Natural killer cell (primary cell): ENCODE results near the gene UTRN. TPM values are rescaled to one million over a fixed set of nuclear protein-coding genes. Genes with fewer than 3 reads are reported as not detected.

Experiments
- ATAC-seq, 3 donors: fragments of 150-1000 bp in 2 of 3; fragments of 200-7000 bp in 1 of 3; cut with Tn5 transposase; 1 replicate in 1 of 3; 2 replicates in 2 of 3; pipeline ENCODE4 v1.10.0; 2021; ENCODE audit warnings: mild to moderate bottlenecking in 2 of 3, moderate library complexity in 2 of 3
- DNase-seq, 2 donors: peaks; one replicate each; pipeline versions ENCODE4 v3.0.0 to v3.0.0-alpha.2; 2013 to 2021; ENCODE audit warnings: mixed read lengths in 1 of 2
- H3K27ac ChIP-seq: one replicate; pipeline ENCODE4 v1.5.1; 2013; ENCODE audit warnings: mild to moderate bottlenecking, low read length
- H3K27me3 ChIP-seq: one replicate; pipeline ENCODE4 v1.6.1; 2013; ENCODE audit warnings: low read length; ENCODE audit not compliant: control insufficient read depth, insufficient read depth
- H3K36me3 ChIP-seq: one replicate; pipeline ENCODE4 v1.6.1; 2013; ENCODE audit warnings: low read length; ENCODE audit not compliant: control insufficient read depth, insufficient read depth
- H3K4me1 ChIP-seq: one replicate; pipeline ENCODE4 v1.6.1; 2013; ENCODE audit warnings: low read length; ENCODE audit not compliant: control insufficient read depth, insufficient read depth
- H3K4me3 ChIP-seq: one replicate; pipeline ENCODE4 v1.5.1; 2013; ENCODE audit warnings: low read length
- H3K9me3 ChIP-seq: one replicate; pipeline ENCODE4 v1.6.1; 2013; ENCODE audit warnings: low read length; ENCODE audit not compliant: control insufficient read depth, insufficient read depth
- H3K27ac Mint-ChIP-seq, 2 donors: one replicate each; pipeline ENCODE4 v1.8.0; 2022; ENCODE audit warnings: mild to moderate bottlenecking in 2 of 2, mixed read lengths in 2 of 2, moderate library complexity in 1 of 2
- H3K27me3 Mint-ChIP-seq, 2 donors: one replicate each; pipeline ENCODE4 v1.8.0; 2022; ENCODE audit warnings: low read depth in 2 of 2, mixed read lengths in 2 of 2
- H3K36me3 Mint-ChIP-seq: one replicate; pipeline ENCODE4 v1.8.0; 2022; ENCODE audit warnings: mixed read lengths
- H3K4me1 Mint-ChIP-seq, 2 donors: one replicate each; pipeline ENCODE4 v1.8.0; 2022; ENCODE audit warnings: mixed read lengths in 2 of 2
- H3K4me3 Mint-ChIP-seq: one replicate; pipeline ENCODE4 v1.8.0; 2022; ENCODE audit warnings: mild to moderate bottlenecking, moderate library complexity, mixed read lengths
- H3K9me3 Mint-ChIP-seq, 2 donors: one replicate each; pipeline ENCODE4 v1.8.0; 2022; ENCODE audit warnings: mixed read lengths in 2 of 2
- WGBS: methylation state at CpG from one replicate; pipeline ENCODE4 v1.1.7; 2013; ENCODE audit warnings: missing lambda C conversion rate; ENCODE audit not compliant: insufficient coverage; 5-methylcytosine and 5-hydroxymethylcytosine counted together
- intact Hi-C: fragments of 100-400 bp; cut with micrococcal nuclease; formaldehyde crosslinking; loops from one replicate; pipeline ENCODE4 v1.14.2; 2022
- total RNA-seq, 4 donors: library from RNA; stranded (reverse); fragments of 120-200 nt in 1 of 4; gene quantifications; one replicate each; pipeline versions ENCODE4 v1.2.3 to v1.2.4, GENCODE V29; 2013 to 2022
- TF ChIP-seq, protein P1 (sequence below): fragments of 200-600 bp; IDR thresholded peaks from one replicate; pipeline ENCODE4 v1.8.0; 2022; ENCODE audit warnings: antibody characterized with exemption

The UTRN gene
- total RNA-seq, 3 donors from 2014 or later (not counting 1 experiment from before 2014, with no cell fraction given) = 584 to 715 (median 591) TPM

DNA sequence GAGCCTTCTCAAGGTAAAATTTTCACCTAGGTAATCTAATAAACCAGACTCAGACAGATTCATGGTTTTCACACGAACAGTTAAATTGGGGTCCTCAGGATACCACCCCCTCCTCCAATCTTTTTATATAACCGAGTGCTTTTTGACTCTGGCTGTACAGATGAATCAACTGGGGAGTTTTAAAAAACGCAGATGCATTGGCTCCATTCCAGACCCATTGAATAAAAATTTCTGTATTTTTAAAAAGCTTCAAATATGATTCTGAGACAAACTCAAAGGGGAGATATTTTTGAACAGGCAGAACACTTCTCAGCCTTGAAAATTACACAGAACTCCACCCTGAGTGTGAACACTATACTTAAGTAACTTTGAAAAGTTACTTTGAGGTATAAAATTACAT is 7.2 kb downstream of the UTRN start:
- peaks cover 27% of the 10 kb centered on the region for H3K36me3 ChIP-seq
- no peaks in the 10 kb centered on the region for H3K27me3 ChIP-seq
- no peak overlapping the region for H3K4me3 ChIP-seq
- H3K4me1 ChIP-seq = peaks cover 9% of the 10 kb centered on the region
- H3K9me3 ChIP-seq = no peaks in the 10 kb centered on the region
- Mint-ChIP-seq H3K27me3 (no peaks in the 10 kb centered on the region), H3K4me1 (peaks cover 40 to 51% of the 10 kb centered on the region in 2 donors), H3K9me3 (no peaks in the 10 kb centered on the region), H3K36me3 (peaks cover 2% of the 10 kb centered on the region), H3K27ac (no peak overlapping the region), H3K4me3 (no peak overlapping the region)
- intact Hi-C loops = no loop called here
- DNase-seq (no peak), ATAC-seq (no peak)
- WGBS = 97% methylated on average over 3 of the region's 3 CpGs
- TF ChIP-seq, protein P1, sequence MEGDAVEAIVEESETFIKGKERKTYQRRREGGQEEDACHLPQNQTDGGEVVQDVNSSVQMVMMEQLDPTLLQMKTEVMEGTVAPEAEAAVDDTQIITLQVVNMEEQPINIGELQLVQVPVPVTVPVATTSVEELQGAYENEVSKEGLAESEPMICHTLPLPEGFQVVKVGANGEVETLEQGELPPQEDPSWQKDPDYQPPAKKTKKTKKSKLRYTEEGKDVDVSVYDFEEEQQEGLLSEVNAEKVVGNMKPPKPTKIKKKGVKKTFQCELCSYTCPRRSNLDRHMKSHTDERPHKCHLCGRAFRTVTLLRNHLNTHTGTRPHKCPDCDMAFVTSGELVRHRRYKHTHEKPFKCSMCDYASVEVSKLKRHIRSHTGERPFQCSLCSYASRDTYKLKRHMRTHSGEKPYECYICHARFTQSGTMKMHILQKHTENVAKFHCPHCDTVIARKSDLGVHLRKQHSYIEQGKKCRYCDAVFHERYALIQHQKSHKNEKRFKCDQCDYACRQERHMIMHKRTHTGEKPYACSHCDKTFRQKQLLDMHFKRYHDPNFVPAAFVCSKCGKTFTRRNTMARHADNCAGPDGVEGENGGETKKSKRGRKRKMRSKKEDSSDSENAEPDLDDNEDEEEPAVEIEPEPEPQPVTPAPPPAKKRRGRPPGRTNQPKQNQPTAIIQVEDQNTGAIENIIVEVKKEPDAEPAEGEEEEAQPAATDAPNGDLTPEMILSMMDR = no peak
- no peak overlapping the region for H3K27ac ChIP-seq

DNA sequence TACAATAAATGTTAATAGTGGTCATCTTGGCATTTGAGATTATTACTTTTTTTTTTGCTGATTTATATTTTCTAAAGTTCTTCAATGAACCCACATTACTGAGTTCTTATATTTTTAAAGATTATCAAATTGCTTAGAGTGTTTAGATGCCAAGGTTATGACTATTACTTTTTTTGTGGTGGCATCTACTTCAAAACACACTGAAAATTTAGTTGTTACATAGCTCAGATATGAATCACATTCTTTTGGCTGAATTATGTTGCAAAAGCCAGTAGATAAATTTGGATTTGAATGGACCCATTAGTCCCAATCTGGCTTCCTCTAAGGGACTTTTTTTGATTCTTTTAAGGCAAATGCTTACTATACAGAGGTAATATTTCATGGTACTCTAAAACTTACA is 8.9 kb downstream of the UTRN start:
- DNase-seq (no peak), ATAC-seq (no peak)
- H3K9me3 Mint-ChIP-seq = no peaks in the 10 kb centered on the region
- H3K4me3 ChIP-seq = no peak overlapping the region
- H3K27ac ChIP-seq = no peak overlapping the region
- H3K9me3 ChIP-seq = no peaks in the 10 kb centered on the region
- H3K4me1 Mint-ChIP-seq = peaks cover 41 to 45% of the 10 kb centered on the region in 2 donors
- H3K27ac Mint-ChIP-seq = no peak overlapping the region
- H3K4me3 Mint-ChIP-seq = no peak overlapping the region
- H3K27me3 Mint-ChIP-seq = no peaks in the 10 kb centered on the region
- TF ChIP-seq, protein P1 = no peak
- peaks cover 27% of the 10 kb centered on the region for H3K36me3 ChIP-seq
- peaks cover 9% of the 10 kb centered on the region for H3K4me1 ChIP-seq
- H3K36me3 Mint-ChIP-seq = peaks cover 6% of the 10 kb centered on the region
- intact Hi-C loops = no loop called here
- no peaks in the 10 kb centered on the region for H3K27me3 ChIP-seq

DNA sequence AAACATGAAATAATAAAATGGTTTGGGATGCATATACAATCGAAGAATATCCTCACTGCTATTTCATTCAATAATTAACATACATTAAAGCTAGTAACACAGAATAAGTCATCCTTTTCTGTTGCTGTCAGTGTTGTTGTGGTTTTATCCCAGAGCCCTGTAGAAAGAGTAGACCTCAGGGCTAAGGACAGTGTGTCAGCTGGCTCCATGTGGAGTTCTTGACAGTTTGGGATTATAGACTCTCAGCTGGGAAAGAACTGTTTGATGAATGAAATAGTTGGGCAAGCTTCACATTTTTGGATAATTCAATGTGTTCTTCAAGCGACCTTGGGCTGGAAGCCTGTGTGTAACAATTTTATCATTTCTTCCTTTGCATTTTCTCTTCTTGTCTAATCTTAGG is 10.1 kb downstream of the UTRN start:
- Histone ChIP-seq H3K36me3 (peaks cover 27% of the 10 kb centered on the region), H3K4me3 (no peak overlapping the region), H3K27ac (no peak overlapping the region), H3K27me3 (no peaks in the 10 kb centered on the region), H3K9me3 (no peaks in the 10 kb centered on the region), H3K4me1 (peaks cover 6% of the 10 kb centered on the region)
- H3K4me1 Mint-ChIP-seq = peaks cover 32 to 39% of the 10 kb centered on the region in 2 donors
- TF ChIP-seq, protein P1 = no peak
- intact Hi-C loops = no loop called here
- ATAC-seq (no peak), DNase-seq (no peak)
- no peaks in the 10 kb centered on the region for H3K9me3 Mint-ChIP-seq
- H3K27me3 Mint-ChIP-seq = no peaks in the 10 kb centered on the region
- H3K27ac Mint-ChIP-seq = no peak overlapping the region
- 71% methylated on average over 1 of the region's 2 CpGs for WGBS
- H3K36me3 Mint-ChIP-seq = peaks cover 6% of the 10 kb centered on the region
- no peak overlapping the region for H3K4me3 Mint-ChIP-seq

DNA sequence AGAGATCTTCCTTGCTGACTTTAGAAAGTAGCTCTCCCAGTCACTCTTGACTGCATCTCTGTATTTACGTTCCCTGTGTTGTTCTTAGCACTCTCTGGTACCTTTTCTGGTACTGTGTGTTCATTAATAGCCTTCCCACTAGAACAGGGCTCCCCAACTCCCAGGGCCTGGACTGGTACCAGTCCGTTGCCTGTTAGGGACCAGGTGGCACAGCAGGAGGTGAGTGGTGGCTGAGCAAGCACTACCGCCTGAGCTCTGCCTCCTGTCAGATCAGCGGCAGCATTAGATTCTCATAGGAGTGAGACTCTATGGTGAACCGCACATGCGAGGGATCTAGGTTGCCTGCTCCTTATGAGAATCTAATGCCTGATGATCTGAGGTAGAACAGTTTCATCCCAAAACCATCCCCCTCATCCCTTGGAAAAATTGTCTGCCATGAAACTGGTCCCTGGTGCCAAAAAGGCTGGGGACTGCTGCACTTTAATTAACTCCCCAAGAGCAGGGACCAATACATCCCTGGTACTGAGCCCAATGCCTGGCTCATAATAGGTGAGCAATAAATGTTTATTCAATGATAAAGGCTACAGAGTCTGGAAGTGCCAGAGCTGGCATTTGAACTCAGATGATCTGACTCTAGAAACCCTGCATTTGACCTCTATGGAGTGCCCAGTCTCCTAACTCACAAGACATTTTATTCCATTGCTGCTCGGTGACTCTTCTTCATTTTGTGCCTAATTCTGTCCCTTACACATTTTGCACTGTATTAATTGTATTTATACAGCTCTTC is 11.0 kb downstream of the UTRN start:
- no peak overlapping the region for H3K27ac ChIP-seq
- H3K4me3 ChIP-seq = no peak overlapping the region
- no peaks in the 10 kb centered on the region for H3K9me3 ChIP-seq
- Mint-ChIP-seq H3K27ac (peak overlapping the region in 1 of 2 donors; percentile 68), H3K4me1 (peaks cover 26 to 31% of the 10 kb centered on the region in 2 donors), H3K36me3 (peaks cover 6% of the 10 kb centered on the region), H3K9me3 (no peaks in the 10 kb centered on the region), H3K27me3 (no peaks in the 10 kb centered on the region), H3K4me3 (no peak overlapping the region)
- intact Hi-C loops = no loop called here
- ATAC-seq (no peak), DNase-seq (no peak)
- TF ChIP-seq, protein P1 = no peak
- peaks cover 27% of the 10 kb centered on the region for H3K36me3 ChIP-seq
- WGBS = 98% methylated on average over 7 of the region's 7 CpGs
- no peaks in the 10 kb centered on the region for H3K27me3 ChIP-seq
- H3K4me1 ChIP-seq = no peaks in the 10 kb centered on the region
